ENCODE measurements around the gene DDX59. TPM values are rescaled to one million over a fixed set of nuclear protein-coding genes. Genes with fewer than 3 reads are reported as not detected.
"Not testable (repeated sequence)": the region's sequence is repeated elsewhere in the genome, so short reads cannot be mapped to it uniquely, and the experiment has no call there.

The DDX59 gene
- total RNA-seq, 2 donors from 2014 or later = 13.7 to 24.1 TPM

DNA sequence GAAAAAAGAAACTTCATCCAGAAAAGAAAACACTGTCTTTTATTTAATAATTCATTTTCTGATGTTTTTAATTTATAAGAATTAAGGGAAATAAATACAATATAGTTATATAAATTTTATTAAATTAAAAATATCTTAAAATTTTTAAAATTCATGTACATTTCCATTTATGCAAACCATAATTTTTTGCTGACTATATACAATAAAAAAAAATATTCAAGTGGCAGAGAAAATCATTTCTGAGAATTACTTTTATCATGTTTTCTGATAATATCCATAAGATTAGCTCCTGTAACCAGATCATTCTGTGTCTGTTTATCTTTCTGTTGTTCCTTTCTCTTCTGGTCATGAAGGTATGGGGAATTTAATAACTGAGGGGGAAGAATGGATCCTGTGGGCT is 25.7 kb downstream of the DDX59 start:
- ATAC-seq = no peak
- Mint-ChIP-seq H3K36me3 (peaks cover 0 to 7% of the 10 kb centered on the region in 2 donors), H3K27ac (no peak overlapping the region), H3K9me3 (no peaks in the 10 kb centered on the region)
- no peak for DNase-seq (ENCODE audit: low spot score in 2 of 2)

DNA sequence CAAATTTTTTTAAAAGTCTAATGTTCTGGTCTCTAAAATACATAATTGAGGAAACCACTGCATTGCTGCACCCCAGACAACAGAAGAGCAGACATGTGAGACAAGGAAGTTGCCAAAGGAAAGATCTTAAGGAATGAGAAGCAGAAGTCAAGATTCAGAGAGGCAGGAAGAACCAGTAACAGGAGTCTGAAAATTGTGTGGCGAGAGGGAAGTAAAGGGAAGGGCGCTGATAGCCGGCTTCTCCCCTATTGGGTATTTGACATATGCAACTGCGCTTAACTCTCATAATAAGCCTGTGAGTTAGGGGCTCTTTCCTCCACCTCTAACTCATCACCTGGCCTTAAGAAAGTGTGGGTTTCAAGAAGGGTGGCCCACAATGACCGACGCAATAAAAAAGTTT is 27.2 kb downstream of the DDX59 start:
- DNase-seq (ENCODE audit: low spot score in 2 of 2) (no peak), ATAC-seq (no peak)
- Mint-ChIP-seq H3K27ac (no peak overlapping the region), H3K9me3 (no peaks in the 10 kb centered on the region), H3K36me3 (peaks cover 0 to 7% of the 10 kb centered on the region in 2 donors)

- Mint-ChIP-seq H3K36me3 (no peaks in the 10 kb centered on the region), H3K27ac (no peak overlapping the region), H3K9me3 (no peaks in the 10 kb centered on the region)
- DNase-seq (ENCODE audit: low spot score in 2 of 2) (no peak), ATAC-seq (no peak)
Measured at GRCh38 chr1:200640963-200641401, 28.7 kb downstream of the DDX59 start.

DNA sequence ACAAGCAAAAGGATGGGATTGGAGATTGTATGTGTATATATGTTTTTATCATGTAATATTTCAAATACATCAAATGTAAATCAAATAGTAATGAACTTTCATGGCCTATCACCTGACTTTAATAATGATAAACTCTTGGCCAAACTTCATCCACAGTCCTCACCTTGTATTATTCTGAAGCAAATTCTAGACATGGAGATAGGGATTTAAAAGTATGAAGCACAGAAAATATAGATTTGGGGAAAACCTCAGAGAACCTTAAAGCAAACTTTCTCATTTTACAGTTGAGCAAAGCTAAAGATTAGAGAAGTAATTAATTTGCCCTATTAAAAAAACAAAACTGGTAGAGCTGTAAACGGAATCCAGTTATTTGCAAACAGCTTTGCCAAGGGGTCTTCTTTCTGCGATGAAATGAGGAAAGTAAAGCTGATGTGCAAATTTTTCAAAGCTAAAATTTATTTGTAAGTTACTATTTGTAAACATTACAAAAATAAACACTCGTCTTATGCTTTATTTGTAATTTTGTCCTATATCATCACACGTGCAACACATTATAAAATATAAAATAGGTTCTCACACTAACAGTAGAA is 29.2 kb downstream of the DDX59 start:
- DNase-seq (ENCODE audit: low spot score in 2 of 2) = no peak
- ATAC-seq = no peak
- Mint-ChIP-seq H3K36me3 (no peaks in the 10 kb centered on the region), H3K9me3 (no peaks in the 10 kb centered on the region), H3K27ac (peak overlapping the region in 1 of 2 donors; percentile 17)

DNA sequence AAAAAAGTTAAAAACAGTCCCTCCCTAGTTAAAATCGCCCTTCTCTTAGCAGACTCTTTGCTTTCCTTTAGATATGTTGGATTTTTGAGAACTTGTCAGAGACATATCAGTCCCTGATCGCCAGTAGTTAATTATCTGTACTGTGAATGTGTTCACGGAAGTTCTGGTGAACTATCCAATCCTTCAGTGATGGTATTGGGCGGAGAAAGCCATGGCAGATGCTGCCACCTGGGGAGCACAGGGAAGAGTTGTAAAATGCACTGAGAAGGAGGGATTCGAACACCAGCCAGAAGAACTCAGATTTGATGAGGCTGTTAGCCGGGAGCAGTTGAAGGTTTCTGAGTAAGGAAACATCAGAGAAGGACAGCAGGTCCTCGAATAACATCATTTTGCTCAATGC is 31.6 kb downstream of the DDX59 start:
- H3K9me3 Mint-ChIP-seq = no peaks in the 10 kb centered on the region
- ATAC-seq (no peak), DNase-seq (ENCODE audit: low spot score in 2 of 2) (no peak)
- peak overlapping the region in 1 of 2 donors; percentile 6 for H3K27ac Mint-ChIP-seq
- no peaks in the 10 kb centered on the region for H3K36me3 Mint-ChIP-seq

- no peak for DNase-seq (ENCODE audit: low spot score in 2 of 2)
- Mint-ChIP-seq H3K36me3 (no peaks in the 10 kb centered on the region), H3K27ac (no peak overlapping the region), H3K9me3 (no peaks in the 10 kb centered on the region)
- ATAC-seq = no peak
Measured at GRCh38 chr1:200636681-200637080, 33.0 kb downstream of the DDX59 start.

DNA sequence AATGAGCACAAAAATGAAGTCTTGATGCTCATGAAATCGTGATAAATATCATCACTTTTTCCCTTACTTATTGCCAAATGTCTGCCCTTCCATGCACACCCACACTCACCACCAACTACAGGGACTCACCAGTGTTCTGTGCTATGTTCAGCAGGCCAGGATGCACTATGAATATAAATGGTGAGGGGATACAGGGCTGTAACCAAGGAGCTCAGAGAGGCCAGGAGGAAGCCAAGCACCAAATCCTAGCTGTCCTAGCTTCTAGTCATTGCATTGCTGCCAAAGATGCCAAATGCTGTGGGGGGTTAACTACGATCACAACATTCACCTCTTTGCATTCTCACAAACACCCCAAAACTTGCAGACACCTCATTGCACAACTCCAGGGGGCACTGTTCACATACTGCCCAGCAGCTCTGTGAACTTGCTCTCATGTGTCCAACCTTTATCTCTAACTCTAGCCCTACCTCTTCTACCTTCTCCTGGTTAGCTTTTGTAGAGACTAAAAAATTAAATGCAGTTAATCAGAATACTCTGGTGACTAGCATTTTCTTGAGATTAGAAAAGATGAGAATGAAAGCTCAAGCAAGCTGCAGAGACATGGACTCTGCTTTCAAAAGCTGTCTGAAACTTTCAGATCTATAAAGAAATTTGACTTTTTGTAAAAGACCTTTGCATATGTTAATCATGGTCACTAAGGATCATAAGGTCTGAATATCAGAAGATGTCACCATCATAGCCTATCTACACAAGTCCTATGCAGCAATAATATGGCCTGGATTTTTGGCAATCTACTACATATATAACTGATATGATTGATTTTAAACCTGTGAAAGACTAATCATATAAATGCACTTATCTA is 35.2 kb downstream of the DDX59 start:
- DNase-seq (ENCODE audit: low spot score in 2 of 2) (no peak), ATAC-seq (no peak)
- Mint-ChIP-seq H3K36me3 (no peaks in the 10 kb centered on the region), H3K27ac (peak overlapping the region in 1 of 2 donors; percentile 66), H3K9me3 (no peaks in the 10 kb centered on the region)

DNA sequence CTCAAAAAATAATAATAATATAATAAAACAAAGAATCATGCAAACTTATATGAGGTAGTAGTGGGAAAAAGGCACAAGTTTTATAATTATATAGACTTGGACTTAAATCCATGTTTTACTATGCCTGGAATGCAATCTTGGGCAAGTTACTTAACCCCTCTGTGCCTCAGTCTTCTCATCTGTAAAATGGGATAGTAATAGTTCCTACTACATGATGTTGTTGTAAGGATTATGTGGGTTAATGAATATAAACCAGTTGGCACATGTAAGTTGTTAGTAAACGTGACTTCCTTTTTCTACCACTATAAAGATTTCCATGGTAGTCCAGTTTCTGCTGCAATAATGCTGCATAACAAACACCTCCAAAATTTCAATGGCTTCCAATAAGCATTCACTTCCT is 38.3 kb downstream of the DDX59 start:
- ATAC-seq (no peak), DNase-seq (ENCODE audit: low spot score in 2 of 2) (no peak)
- H3K9me3 Mint-ChIP-seq = no peaks in the 10 kb centered on the region
- H3K27ac Mint-ChIP-seq = no peak overlapping the region
- no peaks in the 10 kb centered on the region for H3K36me3 Mint-ChIP-seq

DNA sequence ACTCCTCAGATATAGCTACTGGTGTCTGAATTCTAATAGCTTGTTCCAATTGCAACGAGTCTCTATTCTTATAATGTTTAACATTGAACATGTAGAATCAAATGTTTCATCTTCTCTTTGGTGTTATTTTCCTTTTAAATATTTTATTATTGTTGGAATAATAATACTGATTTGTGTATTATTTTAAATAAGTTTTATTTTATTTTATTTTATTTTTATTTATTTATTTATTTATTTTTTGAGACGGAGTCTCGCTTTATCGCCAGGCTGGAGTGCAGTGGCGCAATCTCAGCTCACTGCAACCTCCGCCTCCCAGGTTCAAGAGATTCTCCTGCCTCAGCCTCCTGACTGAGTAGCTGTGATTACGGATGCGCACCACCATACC is 39.2 kb downstream of the DDX59 start:
- not testable (repeated sequence) for ATAC-seq; DNase-seq (ENCODE audit: low spot score in 2 of 2); H3K27ac Mint-ChIP-seq; H3K9me3 Mint-ChIP-seq; H3K36me3 Mint-ChIP-seq

- Mint-ChIP-seq H3K9me3 (no peaks in the 10 kb centered on the region), H3K27ac (no peak overlapping the region), H3K36me3 (no peaks in the 10 kb centered on the region)
- ATAC-seq (no peak), DNase-seq (ENCODE audit: low spot score in 2 of 2) (no peak)
Measured at GRCh38 chr1:200629876-200630514, 39.7 kb downstream of the DDX59 start.

DNA sequence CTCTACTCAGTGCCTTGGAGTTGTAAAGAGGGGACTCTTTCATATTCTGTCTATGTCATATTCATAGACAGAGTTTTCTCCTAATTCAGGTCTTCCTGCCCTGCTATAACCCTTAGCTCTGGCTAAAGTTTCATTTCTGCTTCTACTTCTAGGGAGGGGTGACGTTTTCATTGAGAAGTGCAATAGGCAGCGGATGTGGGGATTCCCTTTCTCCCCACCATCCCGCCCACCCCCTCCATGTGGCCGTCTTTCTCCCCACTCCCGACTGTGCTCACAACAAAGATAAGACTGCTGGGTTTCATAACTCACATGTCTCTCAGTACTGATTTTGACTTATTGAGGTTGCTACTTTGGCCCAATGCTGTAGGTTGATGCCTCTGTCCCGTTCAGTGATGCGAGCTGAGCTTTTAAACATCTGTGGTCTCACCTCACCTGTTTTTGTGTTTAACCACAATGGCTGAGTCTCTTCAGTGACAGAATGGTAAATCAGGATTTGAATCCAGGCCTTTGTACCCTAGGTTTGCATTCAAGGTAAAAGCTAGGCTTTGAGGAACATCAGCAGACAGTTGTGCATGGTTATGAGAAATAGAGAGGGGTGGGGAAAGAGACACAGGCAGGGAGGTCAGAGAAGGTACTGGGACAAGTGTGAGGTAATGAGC is 41.4 kb downstream of the DDX59 start:
- DNase-seq (ENCODE audit: low spot score in 2 of 2) = no peak
- ATAC-seq = peak; percentile 65 to 69
- Mint-ChIP-seq H3K36me3 (no peaks in the 10 kb centered on the region), H3K27ac (peak overlapping the region in 1 of 2 donors; percentile 10), H3K9me3 (no peaks in the 10 kb centered on the region)

- no peaks in the 10 kb centered on the region for H3K9me3 Mint-ChIP-seq
- no peak overlapping the region for H3K27ac Mint-ChIP-seq
- no peak for ATAC-seq
- no peaks in the 10 kb centered on the region for H3K36me3 Mint-ChIP-seq
- no peak for DNase-seq (ENCODE audit: low spot score in 2 of 2)
Measured at GRCh38 chr1:200627575-200628222, 42.0 kb downstream of the DDX59 start.

DNA sequence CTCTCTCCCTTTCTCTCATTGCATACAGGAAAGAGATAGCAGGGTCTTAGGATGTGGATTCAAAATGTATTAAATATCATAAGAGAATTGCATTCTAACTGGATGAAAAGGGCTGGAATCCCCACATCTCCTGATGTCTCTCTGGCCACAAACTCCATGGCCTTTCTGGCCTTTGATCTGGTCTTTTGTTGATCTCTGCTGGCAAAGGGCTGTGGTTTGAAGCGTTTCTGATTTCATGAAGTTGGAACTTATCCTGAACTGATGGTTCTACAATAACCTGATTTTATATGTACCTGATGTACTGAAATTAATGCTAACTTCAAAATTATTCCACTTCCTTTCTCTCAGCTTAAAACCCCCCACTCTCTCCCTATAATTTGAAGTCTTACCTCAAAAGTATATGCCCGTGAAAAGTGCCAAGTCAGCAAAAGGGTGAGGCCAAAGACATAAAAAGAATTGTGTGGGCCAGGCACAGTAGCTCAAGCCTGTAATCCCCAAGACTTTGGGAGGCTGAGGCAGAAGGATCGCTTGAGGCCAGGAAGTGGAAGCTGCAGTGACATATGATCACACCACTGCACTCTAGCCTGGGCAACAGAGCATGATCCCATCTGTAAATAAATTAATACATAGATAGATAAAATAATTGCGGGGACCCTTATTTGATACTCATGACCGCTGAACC is 42.7 kb downstream of the DDX59 start:
- Mint-ChIP-seq H3K27ac (no peak overlapping the region), H3K36me3 (no peaks in the 10 kb centered on the region), H3K9me3 (no peaks in the 10 kb centered on the region)
- no peak for DNase-seq (ENCODE audit: low spot score in 2 of 2)
- no peak for ATAC-seq

DNA sequence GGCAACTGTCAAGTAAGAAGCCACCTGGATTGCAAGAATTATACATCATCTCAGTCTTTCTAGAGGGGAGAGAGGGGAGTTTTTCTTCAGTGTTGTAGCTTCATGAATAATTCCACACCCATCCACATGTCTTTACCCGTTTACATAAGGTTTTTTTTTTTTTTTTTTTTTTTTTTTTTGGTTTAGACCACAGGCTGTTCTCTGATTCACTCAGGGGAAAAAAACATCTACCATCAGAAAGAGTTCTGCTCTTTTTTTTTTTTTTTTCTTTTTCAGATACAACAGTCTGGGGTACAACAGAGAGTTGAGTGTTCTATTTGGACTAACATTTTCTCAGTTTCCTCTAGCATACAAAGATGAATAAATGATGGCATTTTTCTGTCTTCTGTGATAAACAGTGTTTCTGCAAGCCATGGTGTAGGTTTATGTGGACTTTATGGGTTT is 44.3 kb downstream of the DDX59 start:
- Mint-ChIP-seq H3K36me3 (no peaks in the 10 kb centered on the region), H3K9me3 (no peaks in the 10 kb centered on the region), H3K27ac (peak overlapping the region; percentile 83 to 98)
- ATAC-seq = peak; percentile 66 to 79
- no peak for DNase-seq (ENCODE audit: low spot score in 2 of 2)

DNA sequence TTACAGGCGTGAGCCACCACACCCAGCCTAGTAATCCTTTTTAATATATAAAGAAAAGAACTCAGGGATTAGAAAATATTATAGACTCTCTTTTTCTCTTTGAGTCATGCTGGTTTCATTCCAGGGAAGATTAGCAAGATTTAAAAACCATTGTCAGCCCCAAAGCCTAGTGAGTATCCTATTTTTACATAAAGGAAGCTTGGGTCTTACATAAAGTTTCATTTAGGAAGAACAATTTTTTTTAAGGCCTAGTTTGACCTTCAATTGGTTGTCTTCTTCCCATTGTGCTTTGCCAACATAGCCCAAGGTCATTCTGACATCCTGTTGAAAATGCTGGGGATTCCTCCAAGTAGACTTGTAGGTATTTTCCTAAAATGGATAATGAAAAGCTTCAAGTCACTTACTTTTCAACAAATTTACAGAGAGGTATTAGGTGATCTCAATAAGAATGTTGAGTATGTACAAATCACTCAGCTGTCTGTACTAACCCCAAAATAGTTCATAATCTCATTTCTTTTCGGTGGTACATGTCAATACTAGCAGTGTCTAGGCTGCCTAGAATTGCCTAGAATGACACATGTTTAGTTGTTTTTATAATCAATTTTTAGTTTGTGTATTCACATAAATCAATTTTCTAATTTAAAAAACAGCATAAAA is 44.9 kb downstream of the DDX59 start:
- peak; percentile 1 to 25 for ATAC-seq
- H3K27ac Mint-ChIP-seq = peak overlapping the region; percentile 83 to 98
- DNase-seq (ENCODE audit: low spot score in 2 of 2) = no peak
- peaks cover 0 to 5% of the 10 kb centered on the region in 2 donors for H3K36me3 Mint-ChIP-seq
- H3K9me3 Mint-ChIP-seq = no peaks in the 10 kb centered on the region
